Lung (tissue), 12 donors: ENCODE measurements around the gene LHFPL3. TPM values are rescaled to one million over a fixed set of nuclear protein-coding genes. Genes with fewer than 3 reads are reported as not detected.

ENCODE experiments used
- ATAC-seq: fragments of 200-7000 bp; cut with Tn5 transposase; one replicate; pipeline ENCODE4 v1.9.1; 2020; ENCODE audit warnings: moderate number of reproducible peaks; ENCODE audit not compliant: insufficient read depth, low FRiP score
- DNase-seq, 3 donors: peaks; one replicate each; pipeline ENCODE4 v3.0.0-alpha.2; 2013 to 2017
- H3K27ac ChIP-seq, 2 donors: one replicate each; pipeline ENCODE4 v1.5.1; 2013; ENCODE audit warnings: mild to moderate bottlenecking in 2 of 2, moderate library complexity in 2 of 2, control low read depth in 1 of 2, inconsistent platforms in 1 of 2, low read depth in 1 of 2, low read length in 1 of 2
- H3K27me3 ChIP-seq, 3 donors: one replicate each; pipeline ENCODE4 v1.5.1; 2013; ENCODE audit warnings: low read length in 2 of 3; ENCODE audit not compliant: control insufficient read depth in 3 of 3, insufficient read depth in 3 of 3
- H3K36me3 ChIP-seq, 4 donors: one replicate each; pipeline ENCODE4 v1.5.1; 2013; ENCODE audit warnings: low read length in 4 of 4, mild to moderate bottlenecking in 1 of 4, moderate library complexity in 1 of 4; ENCODE audit not compliant: control insufficient read depth in 4 of 4, insufficient read depth in 4 of 4
- H3K4me1 ChIP-seq, 5 donors: one replicate each; pipeline ENCODE4 v1.5.1; 2013; ENCODE audit warnings: low read length in 5 of 5, mild to moderate bottlenecking in 2 of 5, moderate library complexity in 1 of 5; ENCODE audit not compliant: control insufficient read depth in 5 of 5, insufficient read depth in 5 of 5
- H3K4me3 ChIP-seq: one replicate; pipeline ENCODE4 v1.5.1; 2013; ENCODE audit warnings: mild to moderate bottlenecking, control low read depth, moderate library complexity
- H3K9ac ChIP-seq, 2 donors: one replicate each; pipeline ENCODE4 v1.5.1; 2013; ENCODE audit warnings: low read length in 2 of 2, control low read depth in 1 of 2; ENCODE audit not compliant: insufficient read depth in 1 of 2
- H3K9me3 ChIP-seq, 4 donors: one replicate each; pipeline ENCODE4 v1.5.1; 2013; ENCODE audit warnings: low read length in 3 of 4, mild to moderate bottlenecking in 1 of 4, moderate library complexity in 1 of 4; ENCODE audit not compliant: control insufficient read depth in 4 of 4, insufficient read depth in 3 of 4
- WGBS, 2 donors: extraction: QIAGEN DNeasy Blood & Tissue Kit; methylation state at CpG; one replicate each; pipeline ENCODE4 v1.1.7; 2013; 5-methylcytosine and 5-hydroxymethylcytosine counted together
- polyA plus RNA-seq, 2 donors: library from polyadenylated mRNA; stranded (reverse); fragments of 200-250 nt; gene quantifications; one replicate each; pipeline ENCODE4 v1.2.1, GENCODE V29; 2013
- total RNA-seq, 2 donors: library from RNA; depleted of rRNA in 1 of 2; stranded (reverse); fragments of >200 nt in 1 of 2; gene quantifications; one replicate each; pipeline ENCODE4 v1.2.1, GENCODE V29; 2014 to 2021
- TF ChIP-seq, protein P1 (sequence below): IDR thresholded peaks from 2 replicates; pipeline ENCODE4 v1.5.1; 2012; ENCODE audit warnings: mild to moderate bottlenecking; ENCODE audit errors: control extremely low read depth, extremely low read depth
- donor health status: control.
- donor health status: control.
- donor health status: Bipolar disorder and iron deficiency.
- donor health status: healthy.
- donor health status: DM: yes; HTN: yes; CAD: no.

Gene LHFPL3
- total and polyA plus RNA-seq, 4 donors = not detected

DNA sequence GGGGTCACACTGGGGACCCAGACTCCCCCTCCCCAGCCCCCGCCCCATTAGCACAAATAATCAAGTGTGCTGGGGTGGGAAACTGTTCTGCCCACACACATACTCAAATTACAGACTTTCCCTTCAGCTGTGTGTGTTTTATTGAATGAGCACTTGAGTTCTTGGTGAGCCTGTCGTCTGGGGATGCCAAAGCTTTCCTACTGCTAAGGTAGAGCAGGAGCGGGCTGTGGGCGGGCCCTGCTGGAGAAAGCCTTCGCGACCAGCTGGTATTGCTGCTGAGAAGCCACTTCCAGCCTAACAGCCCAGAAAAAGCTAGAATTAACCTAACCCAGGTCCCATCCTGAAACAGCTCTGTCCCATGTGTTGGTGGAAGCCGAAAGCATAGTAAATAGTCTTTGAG is 598.7 kb downstream of the LHFPL3 start:
- Histone ChIP-seq H3K27ac (peak overlapping the region in 1 of 2 donors; percentile 37), H3K9ac (no peak overlapping the region), H3K36me3 (no peaks in the 10 kb centered on the region), H3K27me3 (no peaks in the 10 kb centered on the region), H3K4me1 (peaks cover 0 to 7% (median 0%) of the 10 kb centered on the region in 5 donors), H3K4me3 (no peak overlapping the region), H3K9me3 (no peaks in the 10 kb centered on the region)
- no peak for ATAC-seq
- WGBS, 2 donors = 55 to 91% methylated on average over 7 of the region's 7 CpGs
- TF ChIP-seq, protein P1, sequence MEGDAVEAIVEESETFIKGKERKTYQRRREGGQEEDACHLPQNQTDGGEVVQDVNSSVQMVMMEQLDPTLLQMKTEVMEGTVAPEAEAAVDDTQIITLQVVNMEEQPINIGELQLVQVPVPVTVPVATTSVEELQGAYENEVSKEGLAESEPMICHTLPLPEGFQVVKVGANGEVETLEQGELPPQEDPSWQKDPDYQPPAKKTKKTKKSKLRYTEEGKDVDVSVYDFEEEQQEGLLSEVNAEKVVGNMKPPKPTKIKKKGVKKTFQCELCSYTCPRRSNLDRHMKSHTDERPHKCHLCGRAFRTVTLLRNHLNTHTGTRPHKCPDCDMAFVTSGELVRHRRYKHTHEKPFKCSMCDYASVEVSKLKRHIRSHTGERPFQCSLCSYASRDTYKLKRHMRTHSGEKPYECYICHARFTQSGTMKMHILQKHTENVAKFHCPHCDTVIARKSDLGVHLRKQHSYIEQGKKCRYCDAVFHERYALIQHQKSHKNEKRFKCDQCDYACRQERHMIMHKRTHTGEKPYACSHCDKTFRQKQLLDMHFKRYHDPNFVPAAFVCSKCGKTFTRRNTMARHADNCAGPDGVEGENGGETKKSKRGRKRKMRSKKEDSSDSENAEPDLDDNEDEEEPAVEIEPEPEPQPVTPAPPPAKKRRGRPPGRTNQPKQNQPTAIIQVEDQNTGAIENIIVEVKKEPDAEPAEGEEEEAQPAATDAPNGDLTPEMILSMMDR = no peak
- peak; percentile 37 to 68 (median 44) for DNase-seq

DNA sequence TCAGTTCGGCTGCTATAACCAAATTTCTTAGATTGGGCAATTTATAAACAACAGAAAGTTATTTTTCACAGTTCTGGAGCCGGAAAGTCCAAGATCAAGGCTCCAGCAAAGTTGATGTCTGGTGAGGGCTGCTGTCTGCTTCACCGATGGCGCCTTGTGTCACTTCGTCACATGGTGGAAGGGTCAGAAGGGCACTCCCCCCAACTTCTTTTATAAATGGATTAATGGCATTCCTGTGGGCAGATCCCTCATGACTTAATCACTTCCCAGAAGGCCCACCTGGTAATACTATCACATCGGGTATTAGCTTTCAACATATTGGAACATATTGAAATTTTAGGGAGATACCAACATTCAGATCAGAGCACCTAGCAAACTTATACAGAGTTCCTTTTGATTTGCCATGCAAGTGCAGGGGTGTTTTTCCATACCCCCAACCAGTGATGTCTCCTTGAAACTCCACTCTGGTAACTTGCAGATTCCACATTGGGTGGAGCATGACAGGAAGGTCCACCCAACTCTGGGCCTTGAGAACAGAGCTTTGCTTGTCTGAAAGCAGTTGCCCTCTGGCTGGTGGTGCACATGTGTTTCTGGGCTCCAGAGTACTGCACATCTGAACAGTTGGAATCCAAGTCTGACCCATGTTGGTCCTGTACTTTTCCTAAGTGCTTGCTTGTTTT is 600.5 kb downstream of the LHFPL3 start:
- 95 to 97% methylated on average over 6 of the region's 6 CpGs for WGBS, 2 donors
- no peak overlapping the region for H3K27ac ChIP-seq
- H3K9ac ChIP-seq = no peak overlapping the region
- H3K9me3 ChIP-seq = peaks cover 0 to 4% (median 0%) of the 10 kb centered on the region in 4 donors
- H3K36me3 ChIP-seq = no peaks in the 10 kb centered on the region
- peaks cover 0 to 3% (median 0%) of the 10 kb centered on the region in 5 donors for H3K4me1 ChIP-seq
- no peak for DNase-seq
- no peaks in the 10 kb centered on the region for H3K27me3 ChIP-seq
- TF ChIP-seq, protein P1 = no peak
- H3K4me3 ChIP-seq = no peak overlapping the region
- ATAC-seq = no peak

DNA sequence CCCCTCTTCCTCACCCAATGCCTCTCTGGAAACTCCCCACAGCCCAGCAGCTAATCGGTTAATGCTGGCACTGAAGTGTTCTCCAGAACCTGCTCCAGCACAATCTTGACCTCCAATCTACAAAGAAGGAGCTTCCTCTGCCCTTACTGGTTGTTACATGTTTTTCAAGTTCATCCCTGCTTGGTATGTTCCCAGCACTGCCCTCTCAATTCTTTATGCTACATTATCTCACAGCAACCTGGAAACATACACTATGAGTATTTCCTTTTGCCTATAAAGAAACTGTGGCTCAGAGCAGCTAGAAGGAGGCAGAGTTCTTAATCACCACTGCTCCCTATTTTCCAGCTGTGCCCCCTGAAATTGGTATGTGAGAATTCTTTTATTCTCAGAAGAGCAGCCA is 601.5 kb downstream of the LHFPL3 start:
- Histone ChIP-seq H3K27ac (no peak overlapping the region), H3K4me1 (peaks cover 0 to 3% (median 0%) of the 10 kb centered on the region in 5 donors)
- no peak for ATAC-seq

More for the DNA sequence above, 601.5 kb downstream of the LHFPL3 start:
- Histone ChIP-seq H3K36me3 (no peaks in the 10 kb centered on the region), H3K9ac (no peak overlapping the region), H3K9me3 (peaks cover 0 to 4% (median 0%) of the 10 kb centered on the region in 4 donors), H3K27me3 (no peaks in the 10 kb centered on the region), H3K4me3 (no peak overlapping the region)
- TF ChIP-seq, protein P1 = no peak
- 74 to 75% methylated on average over 1 of the region's 1 CpG for WGBS, 2 donors
- DNase-seq = no peak
